Umbilical cord (tissue), 2 donors: ENCODE results near the gene KCNN3. TPM values are rescaled to one million over a fixed set of nuclear protein-coding genes. Genes with fewer than 3 reads are reported as not detected.

ENCODE experiments used
- DNase-seq: peaks from one replicate; pipeline ENCODE4 v3.0.0-alpha.2; 2015; ENCODE audit warnings: low spot score
- total RNA-seq: library from RNA; depleted of rRNA; stranded (reverse); fragments of >200 nt; gene quantifications from one replicate; pipeline ENCODE4 v1.2.3, GENCODE V29; 2014; ENCODE audit warnings: low replicate concordance; ENCODE audit not compliant: insufficient read depth

KCNN3 gene
- total RNA-seq, 1 donor from 2014 or later: 1.9 TPM

DNA sequence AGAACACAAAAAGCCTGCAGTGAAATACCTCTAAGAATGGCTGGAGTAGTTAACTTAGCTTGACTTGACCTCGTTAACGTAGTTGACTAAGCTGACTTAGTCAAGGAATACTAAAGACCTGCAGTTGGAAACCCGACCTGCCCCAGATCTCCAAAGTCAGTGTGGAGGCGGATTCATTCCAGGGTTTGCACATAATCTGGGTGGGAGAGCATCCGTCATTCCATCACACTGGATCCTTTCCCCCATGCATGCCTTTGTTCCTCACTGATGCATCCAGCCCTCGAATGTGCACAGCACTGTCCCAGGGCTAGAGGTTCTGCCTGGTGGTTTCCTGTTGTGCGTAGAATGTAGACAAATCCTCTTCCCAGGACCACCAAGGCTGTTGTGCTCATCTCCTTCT, 76.4 kb downstream of the KCNN3 start:
- no peak for DNase-seq

DNA sequence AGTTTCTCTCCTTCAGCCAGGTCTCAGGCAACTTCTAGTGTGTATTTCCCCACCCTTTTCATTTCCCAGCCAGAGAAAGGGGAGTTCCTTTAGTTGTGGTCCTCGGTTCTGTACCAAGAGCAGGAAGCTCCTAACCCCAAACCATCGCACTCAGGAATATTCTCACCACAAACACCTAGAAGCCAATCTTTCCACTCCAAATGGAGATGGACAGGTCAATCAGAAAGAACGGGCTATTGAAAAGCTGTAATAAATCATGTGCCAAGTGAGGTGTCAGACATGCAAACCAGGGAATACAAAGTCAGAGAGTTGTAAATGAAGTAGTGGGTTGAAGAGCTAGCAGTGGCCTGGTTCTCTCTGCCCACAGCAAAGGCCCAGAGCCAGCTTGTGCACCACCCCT, 77.2 kb downstream of the KCNN3 start:
- no peak for DNase-seq

DNA sequence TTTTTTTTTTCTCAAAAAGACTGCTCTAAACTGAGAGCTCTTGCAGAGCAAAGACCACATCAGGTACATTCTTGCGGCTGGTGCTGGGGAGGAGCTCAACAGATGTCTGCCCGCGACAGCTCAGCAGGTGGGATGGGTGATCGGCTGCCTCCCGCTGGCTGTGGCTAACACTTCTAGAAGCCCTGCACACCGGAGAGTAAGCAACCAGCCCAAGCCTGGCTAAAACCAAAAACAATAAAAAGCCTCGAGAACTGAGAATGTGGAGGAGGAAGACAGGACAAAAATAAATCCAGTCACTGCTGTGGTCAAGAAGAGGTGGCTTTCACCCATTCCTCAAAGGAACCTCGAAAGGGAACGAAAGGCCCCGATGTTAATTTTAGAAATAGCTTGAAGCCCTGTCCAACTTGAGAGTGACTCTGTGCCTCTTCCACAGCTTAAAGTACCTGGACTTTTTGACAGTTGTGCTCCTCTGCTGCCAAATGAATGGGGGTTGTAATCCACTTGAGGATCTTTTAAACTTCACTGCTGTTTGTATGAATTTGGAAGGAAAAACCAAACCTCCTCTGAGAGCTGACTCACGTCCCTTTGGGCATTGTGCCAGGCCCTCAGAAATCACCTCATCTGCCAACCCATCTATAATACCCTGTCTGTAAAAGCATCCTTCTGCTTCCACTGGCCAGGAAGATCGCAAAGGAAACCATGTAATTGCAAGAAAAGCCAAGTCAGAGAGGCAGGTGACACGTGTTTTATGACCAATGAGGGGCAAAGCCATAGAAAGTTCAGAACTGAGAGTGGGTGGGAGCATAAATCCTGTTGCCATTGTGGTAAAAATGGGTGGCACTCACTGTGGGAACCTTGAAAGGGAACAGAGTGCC, 78.6 kb downstream of the KCNN3 start:
- no peak for DNase-seq

GRCh38 chr1:154788886-154789285, 81.2 kb downstream of the KCNN3 start:
- no peak for DNase-seq

GRCh38 chr1:154788110-154788870, 81.8 kb downstream of the KCNN3 start:
- no peak for DNase-seq

GRCh38 chr1:154786804-154787570, 83.1 kb downstream of the KCNN3 start:
- DNase-seq: no peak

DNA sequence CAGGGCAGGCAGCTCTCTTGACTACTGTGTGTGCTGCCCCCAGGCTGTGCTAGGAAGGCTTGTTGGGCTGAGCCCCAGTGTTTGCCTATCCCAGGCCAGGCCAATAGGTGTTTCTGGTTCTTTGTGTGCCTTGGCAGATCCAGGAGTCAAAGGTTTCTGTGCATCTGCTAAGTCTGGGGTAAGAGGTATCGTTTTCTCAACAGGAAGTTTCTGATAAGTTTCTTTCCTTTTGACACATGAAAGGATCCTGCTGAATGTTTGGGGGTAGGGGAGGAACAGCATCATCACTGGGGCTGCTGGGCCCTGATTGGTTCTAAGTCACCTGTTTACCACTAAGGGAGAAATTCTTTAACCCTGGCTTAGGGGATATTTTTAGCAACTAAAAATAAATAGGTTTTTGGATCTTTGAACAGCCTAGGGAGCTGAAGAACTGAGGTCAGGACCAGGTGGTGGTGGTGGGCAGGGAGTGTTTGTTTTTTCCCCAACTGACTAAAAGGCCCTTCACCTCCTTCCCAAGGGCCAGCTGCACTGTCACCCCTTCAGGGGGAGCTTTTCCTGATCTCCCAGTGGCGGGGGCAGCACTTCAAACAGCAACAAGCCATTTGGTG, 85.1 kb downstream of the KCNN3 start:
- no peak for DNase-seq

DNA sequence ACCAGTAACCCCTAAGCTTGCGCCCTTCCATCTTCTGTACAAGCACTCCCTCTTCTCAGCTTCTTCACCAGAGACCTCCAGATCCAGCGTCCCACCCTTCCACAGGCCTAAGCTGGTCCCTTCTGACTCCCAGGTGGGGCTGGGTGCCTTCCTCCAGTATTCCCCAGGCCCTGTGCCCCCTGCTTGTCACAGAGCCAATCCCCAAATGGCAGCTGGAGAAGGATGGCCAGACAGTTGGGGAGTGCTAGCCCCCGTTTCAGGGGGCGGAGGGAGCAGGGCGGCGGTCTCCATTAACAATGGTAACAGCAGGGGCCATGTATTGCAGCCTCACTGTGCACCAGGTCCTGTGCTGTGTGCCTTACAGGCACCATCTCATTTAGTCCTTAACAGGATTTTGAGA, 85.7 kb downstream of the KCNN3 start:
- DNase-seq: no peak

DNA sequence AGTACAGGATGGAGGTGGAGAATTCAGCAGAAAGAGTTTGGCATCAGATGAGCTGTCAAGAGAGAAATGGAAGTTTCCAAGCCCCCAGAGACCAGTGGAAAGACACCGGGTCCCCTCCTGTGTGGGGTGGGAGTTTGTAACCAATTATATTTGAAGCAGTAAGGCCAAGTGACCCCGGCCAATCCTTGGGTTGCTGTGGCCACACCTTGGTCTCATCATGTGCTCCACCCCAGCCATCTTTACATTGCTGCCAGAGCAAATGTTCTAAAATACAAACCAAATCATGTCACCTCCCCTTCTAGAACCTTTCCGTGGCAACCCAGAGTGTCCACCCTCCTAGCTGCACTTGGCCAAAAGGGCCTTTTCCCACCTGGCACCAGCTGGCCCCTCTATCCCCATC, 86.1 kb downstream of the KCNN3 start:
- DNase-seq: no peak

DNA sequence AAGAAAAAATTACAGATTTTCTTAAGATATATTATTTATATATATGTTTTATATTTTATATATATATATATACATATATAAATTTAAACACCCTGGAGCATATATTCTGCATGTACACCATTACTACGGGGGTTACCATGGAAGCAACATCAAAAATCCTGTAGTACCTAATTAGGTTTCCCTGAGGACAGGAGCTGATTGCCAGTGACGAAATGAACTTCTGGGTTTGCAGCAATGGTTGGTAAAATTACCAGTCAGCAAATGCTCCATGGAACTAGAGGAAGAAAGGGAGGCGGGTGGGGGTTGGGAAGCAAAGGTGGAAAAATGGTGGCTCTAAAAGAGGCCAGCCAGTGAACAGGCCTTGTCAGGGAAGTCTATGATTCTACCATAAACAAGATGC, 89.5 kb downstream of the KCNN3 start:
- no peak for DNase-seq

DNA sequence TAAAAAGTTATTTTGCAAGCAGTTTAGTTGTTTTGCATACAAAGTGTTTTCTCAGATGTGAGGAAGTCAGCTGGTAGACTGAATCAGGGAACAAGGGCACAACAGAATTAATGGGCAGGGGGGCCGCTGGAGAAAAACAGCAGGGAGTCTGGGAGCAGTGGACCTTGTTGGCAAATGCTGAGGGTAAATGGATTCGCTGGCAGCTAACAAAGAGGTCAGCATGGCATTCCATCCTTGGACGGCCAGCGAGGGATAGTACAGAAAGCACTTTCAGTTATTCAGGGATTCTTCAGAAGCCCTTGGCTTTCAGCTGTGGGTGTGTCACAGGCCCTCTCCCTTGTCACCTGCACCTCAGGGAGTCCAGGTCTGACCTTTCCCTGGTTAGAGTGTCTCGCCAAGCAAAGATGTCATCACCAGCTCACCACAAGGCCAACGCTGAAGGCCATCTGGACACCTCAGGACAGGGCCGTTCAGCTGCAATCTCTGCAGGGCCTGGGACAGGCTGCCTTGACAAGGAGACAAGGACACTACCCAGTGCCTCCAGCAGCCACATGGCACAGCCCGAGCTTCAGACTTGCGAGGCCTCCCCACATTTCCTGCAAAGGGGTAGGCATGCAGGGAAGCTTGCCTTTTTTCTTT, 90.4 kb downstream of the KCNN3 start:
- DNase-seq: no peak

GRCh38 chr1:154778944-154779343, 91.1 kb downstream of the KCNN3 start:
- DNase-seq: no peak

DNA sequence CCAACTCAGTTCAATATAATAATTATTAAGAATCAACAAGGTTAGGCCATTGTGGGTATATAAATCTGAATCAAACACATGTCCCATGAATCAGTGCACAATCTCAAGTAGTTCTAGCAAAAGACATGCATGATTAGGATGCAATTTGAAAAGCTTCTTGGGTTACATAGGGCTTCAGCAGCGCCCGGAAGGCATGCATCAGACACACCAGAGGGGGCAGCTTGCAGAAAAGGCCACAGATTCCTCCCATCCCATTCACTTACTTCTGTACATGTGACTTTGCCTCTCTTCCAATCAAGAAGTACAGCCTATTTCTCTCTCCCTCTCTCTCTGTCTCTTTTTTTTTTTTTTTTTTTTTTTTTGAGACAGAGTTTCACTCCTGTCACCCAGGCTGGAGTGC, 91.8 kb downstream of the KCNN3 start:
- no peak for DNase-seq

DNA sequence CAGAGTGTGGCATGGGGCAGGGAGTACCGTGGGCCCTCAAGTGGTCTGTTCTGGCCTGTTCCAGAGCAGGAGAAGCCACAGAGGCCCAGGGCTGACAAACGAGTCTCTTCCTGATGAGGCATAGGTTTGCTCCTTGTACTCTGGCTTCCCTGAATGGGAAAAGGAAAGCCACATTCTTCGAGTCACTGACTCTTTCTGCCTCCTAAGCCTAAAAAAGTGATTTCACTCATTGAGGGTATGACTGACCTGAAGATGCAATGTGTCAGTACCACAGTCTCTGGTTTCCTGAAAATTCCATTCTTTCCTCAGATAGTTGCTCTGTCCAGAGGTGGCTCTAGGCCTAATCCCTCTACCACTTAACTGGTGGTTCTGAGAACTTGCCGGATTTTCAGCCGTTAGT, 92.3 kb downstream of the KCNN3 start:
- DNase-seq: no peak

- DNase-seq: no peak
Observed at GRCh38 chr1:154777154-154777553, 92.9 kb downstream of the KCNN3 start.

DNA sequence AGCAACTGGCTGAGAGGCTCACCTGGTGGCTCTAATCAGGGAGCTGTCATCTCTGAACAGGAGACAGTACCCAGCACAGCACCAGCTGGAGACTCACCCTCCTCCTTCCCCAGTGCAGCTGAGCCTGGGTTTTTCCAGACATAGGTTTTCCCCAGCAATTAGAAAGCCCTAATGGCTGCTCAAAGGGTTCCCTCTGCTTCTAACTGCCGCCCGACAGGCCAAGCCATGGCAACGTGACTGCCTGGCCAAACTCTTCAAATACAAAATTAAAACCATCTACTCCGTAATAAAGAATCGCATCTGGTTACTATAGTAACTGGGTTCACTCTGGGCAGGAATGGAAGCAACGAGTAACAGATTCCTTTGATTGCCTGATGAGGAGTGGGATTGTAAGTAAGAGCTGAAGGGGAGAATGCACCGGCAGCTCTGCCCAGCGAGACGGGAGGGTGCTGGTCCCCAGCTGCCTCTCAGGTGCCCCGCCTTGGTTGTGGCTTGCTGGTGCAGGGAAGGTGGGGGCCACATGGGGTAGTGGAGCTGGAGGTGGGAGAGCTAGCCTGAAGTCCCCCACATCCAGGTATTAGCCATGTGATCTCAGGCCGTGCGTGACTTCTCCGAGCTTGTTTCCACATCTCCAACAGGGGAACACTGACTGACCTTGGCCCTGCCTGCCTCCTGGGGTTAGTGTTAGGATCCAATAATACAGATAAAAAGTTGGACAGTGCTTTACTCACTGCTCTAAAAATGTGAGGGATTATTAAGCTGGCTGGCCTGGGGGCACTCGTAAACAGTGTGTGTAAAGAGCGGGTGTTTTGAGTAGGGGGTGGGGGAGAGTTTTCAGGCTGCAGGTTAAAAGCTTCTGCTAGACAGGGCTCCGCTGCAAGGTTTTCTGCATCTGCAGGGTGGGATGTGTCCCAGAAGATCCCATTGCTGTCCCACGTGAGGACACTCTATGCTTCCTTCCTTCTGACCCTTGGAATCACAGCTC, 94.2 kb downstream of the KCNN3 start:
- DNase-seq: no peak

DNA sequence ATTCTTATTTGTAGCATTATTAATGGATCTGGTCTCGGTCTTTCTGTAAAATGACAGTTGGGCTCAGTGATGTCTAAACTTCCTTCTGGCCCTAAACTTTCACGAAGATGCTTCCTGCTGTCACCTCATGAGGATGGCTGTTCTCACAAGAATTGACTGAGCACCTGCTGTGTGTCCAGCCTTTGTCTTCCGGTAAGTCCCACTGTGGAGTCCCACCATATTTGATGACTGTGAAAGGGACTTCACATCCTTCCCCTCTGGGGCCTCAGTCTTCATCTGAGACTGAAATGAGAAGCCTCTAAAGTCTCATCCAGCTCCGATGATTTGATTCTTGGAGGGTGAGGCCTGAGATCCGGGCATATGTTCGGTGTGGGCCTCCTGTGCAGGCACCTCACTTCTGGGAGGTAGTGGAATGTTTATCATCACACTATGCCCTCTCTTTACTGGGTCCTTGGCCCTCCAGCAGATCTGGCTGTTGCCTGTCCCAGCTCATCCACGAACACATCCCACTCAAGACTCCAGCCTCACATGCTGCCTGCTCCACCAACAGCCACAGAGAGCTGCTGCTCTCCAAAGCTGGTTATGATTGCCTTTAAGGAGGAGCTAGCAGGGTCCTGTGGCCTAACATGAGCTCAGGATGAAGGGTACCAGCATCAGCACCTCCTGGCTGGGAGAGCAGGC, 95.8 kb downstream of the KCNN3 start:
- no peak for DNase-seq

GRCh38 chr1:154773551-154773950, 96.5 kb downstream of the KCNN3 start:
- DNase-seq: no peak
